ENCODE data around the gene IPO7.

GRCh38 chr11:9347100-9347499 lies 37.4 kb upstream of the IPO7 start:
- TF ChIP-seq, protein P1, sequence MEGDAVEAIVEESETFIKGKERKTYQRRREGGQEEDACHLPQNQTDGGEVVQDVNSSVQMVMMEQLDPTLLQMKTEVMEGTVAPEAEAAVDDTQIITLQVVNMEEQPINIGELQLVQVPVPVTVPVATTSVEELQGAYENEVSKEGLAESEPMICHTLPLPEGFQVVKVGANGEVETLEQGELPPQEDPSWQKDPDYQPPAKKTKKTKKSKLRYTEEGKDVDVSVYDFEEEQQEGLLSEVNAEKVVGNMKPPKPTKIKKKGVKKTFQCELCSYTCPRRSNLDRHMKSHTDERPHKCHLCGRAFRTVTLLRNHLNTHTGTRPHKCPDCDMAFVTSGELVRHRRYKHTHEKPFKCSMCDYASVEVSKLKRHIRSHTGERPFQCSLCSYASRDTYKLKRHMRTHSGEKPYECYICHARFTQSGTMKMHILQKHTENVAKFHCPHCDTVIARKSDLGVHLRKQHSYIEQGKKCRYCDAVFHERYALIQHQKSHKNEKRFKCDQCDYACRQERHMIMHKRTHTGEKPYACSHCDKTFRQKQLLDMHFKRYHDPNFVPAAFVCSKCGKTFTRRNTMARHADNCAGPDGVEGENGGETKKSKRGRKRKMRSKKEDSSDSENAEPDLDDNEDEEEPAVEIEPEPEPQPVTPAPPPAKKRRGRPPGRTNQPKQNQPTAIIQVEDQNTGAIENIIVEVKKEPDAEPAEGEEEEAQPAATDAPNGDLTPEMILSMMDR (conservative IDR thresholded peaks at IDR 0.05 in 1 of 2, IDR thresholded peaks at IDR 0.05 in 1 of 2; ENCODE audit: low read depth in 1 of 2, low read length in 2 of 2), result no peak
- TF ChIP-seq EZH2 (IDR thresholded peaks at IDR 0.05; ENCODE audit: low read length, missing control alignments), result no peak
